ENCODE results near the gene SCN2A. TPM values are rescaled to one million over a fixed set of nuclear protein-coding genes. Genes with fewer than 3 reads are reported as not detected.

Gene SCN2A
- total RNA-seq, 1 experiment from 2014 or later, result 0.24 TPM

GRCh38 chr2:165224941-165225340 is 14.3 kb upstream of the SCN2A start:
- Histone ChIP-seq H3K23me2 (ENCODE audit: insufficient read length, low read depth, low read length, poor library complexity, severe bottlenecking) (no peaks in the 10 kb centered on the region), H2AFZ (ENCODE audit: low read length) (no peak overlapping the region), H3K56ac (ENCODE audit: insufficient read length, low read depth, low read length) (no peak overlapping the region), H3K23ac (ENCODE audit: insufficient read length, low read depth, low read length) (no peak overlapping the region), H3K4me1 (ENCODE audit: insufficient read depth, low read length) (no peaks in the 10 kb centered on the region; the same call in 1 of the 2 replicates), H3K4ac (ENCODE audit: low read depth, low read length) (no peak overlapping the region), H3K18ac (ENCODE audit: insufficient read length, low read depth, low read length) (no peak overlapping the region), H4K91ac (ENCODE audit: insufficient read length, low read depth, low read length) (no peak overlapping the region), H4K20me1 (ENCODE audit: control insufficient read depth, insufficient read depth, insufficient read length) (no peaks in the 10 kb centered on the region), H4K8ac (replicated peaks; ENCODE audit: insufficient read length, low read depth, low read length) (no peak overlapping the region), H3K79me1 (ENCODE audit: insufficient read depth, low read depth, low read length, poor library complexity, severe bottlenecking) (no peaks in the 10 kb centered on the region), H3T11ph (ENCODE audit: low read length) (no peak overlapping the region), H3K9ac (ENCODE audit: extremely low read depth, insufficient read length, low read length) (no peak overlapping the region), H3K79me2 (ENCODE audit: insufficient read depth, low read length) (no peaks in the 10 kb centered on the region), H2BK120ac (ENCODE audit: low read depth, low read length, poor library complexity, severe bottlenecking) (no peak overlapping the region), H4K5ac (ENCODE audit: insufficient read length, low read depth, low read length) (no peak overlapping the region), H2BK20ac (ENCODE audit: low read depth, low read length, poor library complexity, severe bottlenecking) (no peak overlapping the region), H3K14ac (ENCODE audit: insufficient read depth, low read length) (no peak overlapping the region), H3K27me3 (ENCODE audit: insufficient read depth, low read length) (no peaks in the 10 kb centered on the region), H2BK15ac (ENCODE audit: low read depth, low read length) (no peak overlapping the region), H3K4me2 (ENCODE audit: insufficient read depth, insufficient read length, low read length) (no peak overlapping the region), H3K27ac (ENCODE audit: insufficient read length, low read depth, low read length) (no peak overlapping the region), H2AK5ac (ENCODE audit: insufficient read length, low read length) (no peak overlapping the region), H3K9me3 (ENCODE audit: control insufficient read depth, low read depth, low read length) (no peaks in the 10 kb centered on the region), H2BK5ac (ENCODE audit: insufficient read length, low read length) (no peak overlapping the region), H2BK12ac (ENCODE audit: insufficient read length, low read depth, low read length) (no peak overlapping the region)
- H3K4me1 Mint-ChIP-seq, result peaks cover 4 to 7% of the 10 kb centered on the region in 2 experiments; a peak in 2 of 4 replicates
- no peak for DNase-seq
- no peaks in the 10 kb centered on the region for H3K27me3 Mint-ChIP-seq (ENCODE audit: low read depth)
- H3K4me3 Mint-ChIP-seq, result no peak overlapping the region
- H3K9me3 Mint-ChIP-seq, result no peaks in the 10 kb centered on the region
- WGBS (ENCODE audit: extremely low coverage, insufficient read length, low lambda C conversion rate), result no CpG with 5 or more reads among the region's 1 CpG
- no peaks in the 10 kb centered on the region for H3K36me3 Mint-ChIP-seq (ENCODE audit: insufficient read depth in 1 of 3, low read depth in 3 of 3)
- no peak overlapping the region for H3K27ac Mint-ChIP-seq
- no peak for TF ChIP-seq CTCF (conservative IDR thresholded peaks at IDR 0.05)

Data from H9 (cell line).